ACHN (cell line): ENCODE results near the gene OR51B5.
"Not testable (repeated sequence)": the region's sequence is repeated elsewhere in the genome, so short reads cannot be mapped to it uniquely, and the experiment has no call there.

Source experiments
- DNase-seq: peaks from one replicate; pipeline ENCODE4 v3.0.0-alpha.2; 2015
- in situ Hi-C: cut with HindIII; loops from 2 replicates; pipeline ENCODE4 v1.10.0; 2017; ENCODE audit warnings: low sequenced_read_pairs, low pct_ligation_motif_present, low pct_unique_long_range_greater_than_20kb

Gene OR51B5

DNA sequence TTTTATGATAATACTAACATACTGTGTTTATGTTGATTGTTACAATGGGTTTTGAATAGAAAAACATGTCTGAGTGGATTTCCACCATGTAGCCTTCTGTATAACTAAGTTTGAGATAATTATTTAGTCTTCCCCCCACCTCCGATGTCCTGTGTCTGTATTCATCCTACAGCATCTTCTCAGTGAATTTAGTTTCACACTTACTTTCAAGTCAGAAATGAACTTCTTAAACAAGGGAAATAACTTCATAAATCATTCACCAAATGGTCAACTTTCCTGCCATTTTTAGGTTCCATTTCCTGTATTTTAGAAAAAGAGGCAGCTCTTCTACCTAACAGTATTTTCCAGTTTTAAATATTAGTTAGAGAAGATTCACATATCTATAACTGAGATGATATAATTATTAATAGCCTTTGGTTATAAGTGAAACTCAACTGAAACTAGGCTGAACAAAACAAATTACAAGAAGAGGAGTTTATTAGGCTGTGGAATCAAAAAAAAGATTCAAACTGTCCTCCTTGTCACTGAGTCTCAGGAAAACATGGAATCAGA, 3.5 kb downstream of the OR51B5 start:
- no peak for DNase-seq
- in situ Hi-C loops, result no loop called here

DNA sequence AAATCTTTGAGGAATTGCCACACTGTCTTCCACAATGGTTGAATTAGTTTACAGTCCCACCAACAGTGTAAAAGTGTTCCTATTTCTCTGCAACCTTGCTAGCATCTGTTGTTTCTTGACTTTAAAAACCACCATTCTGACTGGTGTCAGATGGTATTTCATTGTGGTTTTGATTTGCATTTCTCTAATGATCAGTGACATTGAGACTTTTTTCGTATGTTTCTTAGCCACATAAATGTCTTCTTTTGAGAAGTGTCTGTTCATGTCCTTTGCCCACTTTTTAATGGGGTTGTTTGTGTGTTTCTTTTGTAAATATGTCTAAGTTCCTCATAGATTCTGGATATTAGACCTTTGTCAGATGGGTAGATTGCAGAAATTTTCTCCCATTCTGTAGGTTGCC, 6.1 kb downstream of the OR51B5 start:
- DNase-seq, in situ Hi-C loops: not testable (repeated sequence)

DNA sequence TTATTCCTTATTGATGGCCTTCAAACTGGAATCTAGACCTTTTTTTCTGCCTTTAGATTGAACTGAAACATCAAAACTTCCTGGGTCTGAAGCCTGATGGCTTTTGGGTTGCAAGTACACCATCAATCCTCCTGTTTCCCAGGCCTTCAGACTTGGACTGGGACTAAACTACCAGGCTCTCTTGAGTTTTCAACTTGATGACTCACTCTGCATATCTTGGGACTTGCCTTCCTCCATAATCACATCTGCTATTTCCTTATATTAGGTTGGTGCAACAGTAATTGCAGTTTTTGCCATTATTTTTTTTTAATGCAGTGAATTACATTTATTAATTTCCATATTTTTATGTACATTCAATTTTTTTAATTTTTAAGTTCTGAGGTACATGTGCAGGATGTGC, 7.0 kb downstream of the OR51B5 start:
- no peak for DNase-seq
- in situ Hi-C loops, result no loop called here

DNA sequence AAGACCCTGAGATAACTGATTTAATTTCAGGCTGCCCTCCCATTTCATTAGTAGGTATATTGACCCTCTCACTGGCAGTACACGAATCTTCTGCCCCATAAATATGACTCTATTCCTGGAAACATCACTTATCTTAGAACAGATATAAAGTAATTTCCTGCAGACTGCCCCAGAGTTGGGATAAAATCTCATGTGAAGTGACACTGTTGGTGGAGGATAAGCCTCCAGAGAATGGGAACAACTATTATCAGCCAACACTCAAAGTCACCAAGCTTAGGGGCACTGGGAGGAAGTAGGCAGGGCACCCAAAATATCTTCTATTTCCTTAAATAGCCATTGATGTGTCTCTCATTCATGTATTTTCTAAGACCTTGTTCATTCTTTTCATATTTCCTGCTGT, 8.2 kb downstream of the OR51B5 start:
- no peak for DNase-seq
- in situ Hi-C loops, result no loop called here

DNA sequence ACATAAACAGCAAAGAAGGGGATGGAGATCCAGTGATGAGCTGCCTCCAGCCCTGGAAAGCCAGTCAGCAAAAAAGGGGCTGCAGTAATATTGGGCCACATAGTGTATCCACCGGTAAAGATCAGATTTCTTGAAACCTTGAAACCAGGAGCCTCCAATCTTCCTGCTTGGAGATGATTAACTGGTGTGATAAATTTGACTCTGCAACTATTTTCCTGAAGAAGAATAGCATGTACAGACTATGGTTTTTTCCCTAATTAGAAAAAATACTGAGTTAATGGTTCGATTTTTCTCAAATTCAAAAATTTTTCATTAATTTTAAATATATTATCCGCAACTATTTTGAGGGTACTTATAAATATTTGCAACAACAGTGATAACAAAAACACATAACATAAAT, 19.1 kb downstream of the OR51B5 start, which contains the start of gene OR51B2:
Gene OR51B2, minus strand, starts transcription at position 101 of the 400 bp plus-strand sequence. Its CDS starts 0 bp downstream, at position 101.
- in situ Hi-C loops, result no loop called here
- no peak for DNase-seq

DNA sequence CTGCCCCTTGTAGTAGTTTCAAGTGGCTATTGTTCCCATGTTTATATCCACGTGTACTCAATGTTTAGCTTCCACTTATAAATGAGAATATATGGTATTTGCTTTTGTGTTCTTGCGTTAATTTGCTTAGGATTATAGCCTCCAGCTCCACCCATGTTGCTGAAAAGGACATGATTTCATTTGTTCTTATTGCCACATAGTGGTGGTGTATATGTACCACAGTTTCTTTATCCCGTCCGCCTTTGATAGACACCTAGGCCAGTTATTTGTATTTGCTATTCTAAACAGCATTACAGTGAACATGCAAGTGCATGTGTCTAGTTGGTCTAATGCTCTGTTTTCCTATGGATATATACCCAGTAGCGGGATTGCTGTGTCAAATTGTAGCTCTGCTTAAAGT, 26.0 kb downstream of the OR51B5 start:
- DNase-seq, result no peak
- in situ Hi-C loops, result no loop called here

DNA sequence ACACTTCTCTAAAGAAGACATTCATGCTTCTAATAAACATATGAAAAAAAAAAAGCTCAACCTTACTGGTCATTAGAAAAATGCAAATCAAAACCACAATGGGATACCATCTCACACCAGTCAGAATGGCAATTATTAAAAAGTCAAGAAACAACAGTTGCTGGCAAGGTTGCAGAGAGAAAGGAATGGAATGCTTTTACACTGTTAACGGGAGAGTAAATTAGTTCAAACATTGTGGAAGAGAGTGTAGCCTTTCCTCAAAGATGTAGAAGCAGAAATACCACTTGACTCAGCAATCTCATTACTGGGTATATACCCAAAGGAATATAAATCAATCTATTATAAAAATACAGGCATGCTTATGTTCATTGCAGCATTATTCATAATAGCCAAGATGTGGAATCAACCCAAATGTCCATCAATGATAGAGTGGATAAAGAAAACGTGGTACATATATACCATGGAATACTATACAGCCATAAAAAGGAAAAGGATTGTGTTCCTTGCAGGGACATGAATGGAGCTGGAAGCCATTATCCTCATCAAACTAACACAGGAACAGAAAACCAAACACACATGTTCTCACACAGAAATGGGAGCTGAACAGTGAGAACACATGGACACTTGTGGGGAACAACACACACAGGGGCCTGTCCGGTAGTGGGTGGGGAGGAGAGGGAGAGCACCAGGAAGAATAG, 29.8 kb downstream of the OR51B5 start:
- DNase-seq, in situ Hi-C loops: not testable (repeated sequence)

DNA sequence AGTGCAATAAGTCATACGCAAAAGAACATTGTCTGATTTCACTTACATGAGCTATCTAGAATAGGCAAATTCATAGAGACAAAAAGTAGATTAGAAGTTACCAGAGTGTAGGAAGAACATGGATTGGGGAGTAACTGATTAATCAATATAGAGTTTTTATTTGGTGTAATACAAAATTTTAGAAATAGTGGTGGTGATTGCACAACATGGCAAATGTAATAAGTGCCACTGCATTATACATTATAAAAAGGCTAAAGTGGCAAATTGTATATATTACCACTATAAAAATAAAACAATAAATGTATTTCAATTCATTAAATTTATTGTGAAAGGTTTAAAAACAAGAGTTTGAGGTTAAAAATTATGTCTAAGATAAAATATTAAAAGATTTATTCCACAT, 32.9 kb downstream of the OR51B5 start:
- in situ Hi-C loops, result no loop called here
- DNase-seq, result no peak

DNA sequence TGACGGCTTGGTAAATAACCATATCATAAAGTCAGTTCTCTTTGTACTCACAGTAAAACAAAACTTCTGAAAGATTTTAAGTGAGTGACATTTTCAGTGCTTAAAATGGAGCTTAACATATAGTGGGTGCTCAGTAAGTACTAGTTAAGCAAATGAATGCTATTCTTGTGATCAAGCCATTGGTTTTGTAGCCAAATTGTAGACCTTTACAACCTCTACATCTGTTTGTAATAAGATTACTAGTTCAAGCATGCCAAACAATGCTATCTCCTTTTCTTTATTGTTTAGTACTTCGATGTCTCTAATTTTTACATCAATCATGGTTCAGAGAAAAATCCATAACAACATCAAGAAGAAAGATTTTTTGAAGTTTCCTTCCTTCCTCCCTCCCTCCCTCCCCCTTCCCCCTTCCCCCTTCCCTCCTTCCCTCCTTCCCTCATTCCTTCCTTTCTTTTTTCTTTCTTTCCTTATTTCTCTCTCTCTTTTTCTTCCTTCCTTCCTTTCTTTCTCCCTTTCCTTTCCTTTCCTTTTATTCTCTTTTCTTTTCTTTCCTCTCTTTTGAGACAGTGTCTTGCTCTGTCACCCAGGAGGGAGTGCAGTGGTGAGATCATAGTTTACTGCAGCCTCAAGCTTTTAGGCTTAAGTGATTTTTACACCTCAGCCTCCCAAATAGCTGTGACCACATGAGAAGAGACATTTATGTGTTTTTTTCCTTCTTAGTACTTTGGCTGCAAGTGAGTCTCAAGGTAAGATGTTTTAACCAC, 35.9 kb downstream of the OR51B5 start:
- DNase-seq, result no peak
- in situ Hi-C loops, result no loop called here

DNA sequence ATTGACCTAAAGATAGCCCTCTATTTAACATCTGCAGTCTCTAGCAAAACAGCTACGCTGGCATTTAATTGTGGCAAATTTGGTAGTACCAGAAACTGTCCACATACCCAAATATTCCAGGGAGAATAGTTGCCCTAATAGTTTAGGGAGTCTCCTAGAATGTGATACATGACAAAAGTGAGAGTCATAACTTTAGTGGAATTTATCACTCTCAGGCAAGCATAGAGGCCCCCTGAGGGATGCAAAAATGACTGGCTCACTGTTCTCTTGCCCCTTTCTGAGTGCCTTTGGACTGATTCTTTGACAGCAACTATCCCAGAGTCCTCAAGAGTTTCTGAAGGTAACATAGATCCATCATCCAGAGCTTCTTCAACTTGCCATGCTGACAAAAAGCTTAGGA, 39.3 kb downstream of the OR51B5 start:
- in situ Hi-C loops, result no loop called here
- DNase-seq, result no peak

DNA sequence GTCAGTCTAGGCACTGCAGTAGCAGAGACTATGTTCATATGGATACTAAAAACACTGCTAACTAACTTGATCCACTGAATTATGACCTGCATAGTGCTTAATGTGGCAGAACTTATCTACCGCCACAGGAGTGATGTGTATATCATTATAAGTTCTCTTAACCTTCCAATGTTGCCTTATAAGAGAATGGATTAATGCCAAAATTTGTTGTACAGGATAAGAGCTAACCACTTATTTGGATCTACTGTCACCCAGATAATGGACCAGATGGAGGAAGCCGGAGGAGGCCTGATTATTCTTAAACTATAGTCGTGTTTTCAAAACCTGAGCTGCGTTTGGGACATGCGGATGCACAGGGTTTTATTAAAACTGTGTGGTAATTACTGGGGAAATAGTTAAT, 39.7 kb downstream of the OR51B5 start:
- no peak for DNase-seq
- in situ Hi-C loops, result no loop called here

DNA sequence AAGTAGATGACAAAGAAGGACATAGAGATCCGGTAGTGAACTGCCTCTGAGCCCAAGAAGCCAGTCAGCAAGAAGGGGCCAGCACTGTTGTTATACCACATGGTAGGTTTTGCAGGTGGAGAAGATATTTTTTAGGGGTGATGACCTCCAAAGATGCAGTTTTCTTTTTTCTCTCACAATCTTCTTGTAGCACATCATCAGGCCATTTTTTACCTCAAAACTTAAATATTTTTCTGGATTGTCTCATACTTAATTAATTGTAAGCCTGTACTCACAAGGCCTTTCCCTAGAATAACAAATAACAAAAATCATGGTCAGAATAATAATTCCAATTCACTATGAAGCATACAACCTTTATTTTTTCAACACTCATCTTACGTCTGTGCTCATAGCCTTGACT, 41.5 kb downstream of the OR51B5 start, which contains the start of gene OR51B4:
Gene OR51B4, minus strand, starts transcription at position 101 of the 400 bp plus-strand sequence. Its CDS starts 0 bp downstream, at position 101.
- DNase-seq, result no peak
- in situ Hi-C loops, result no loop called here

DNA sequence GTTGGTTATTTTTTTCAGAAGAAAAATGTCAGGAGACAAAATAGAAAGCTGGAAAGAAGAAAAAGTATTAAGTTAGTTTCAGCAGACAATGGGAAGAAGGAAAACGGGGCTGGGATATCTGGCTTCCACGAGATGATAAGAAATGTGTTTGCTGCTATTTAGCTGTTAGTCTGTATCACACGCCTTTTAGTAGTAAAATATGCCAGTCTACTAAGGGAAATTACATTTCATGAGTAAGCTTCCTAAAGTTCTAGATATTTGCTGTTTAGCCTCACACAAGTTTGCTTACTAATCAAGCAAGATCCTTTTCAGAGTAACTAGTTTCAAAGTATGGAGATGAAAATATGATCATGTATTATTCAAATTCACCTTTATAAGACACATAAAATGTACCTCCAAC, 43.1 kb downstream of the OR51B5 start:
- in situ Hi-C loops, result no loop called here
- no peak for DNase-seq

DNA sequence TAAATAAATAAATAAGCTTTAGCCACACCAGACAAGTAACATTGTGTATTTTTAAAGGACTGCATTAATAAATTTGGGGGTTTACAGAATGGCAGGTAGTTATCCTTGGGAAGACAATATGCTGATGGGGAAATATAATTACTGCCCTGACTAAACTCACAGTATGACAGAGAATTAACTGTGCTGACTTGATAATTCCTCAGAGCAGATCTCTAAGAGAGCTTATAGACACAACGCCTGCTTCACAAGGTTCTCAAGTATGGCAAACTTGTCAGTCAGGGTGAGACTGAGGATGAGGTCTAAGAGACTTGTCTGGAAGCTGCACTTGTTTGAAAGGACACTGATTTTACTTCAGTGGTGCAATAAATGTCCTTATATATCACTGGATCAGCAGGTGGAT, 44.9 kb downstream of the OR51B5 start:
- no peak for DNase-seq
- in situ Hi-C loops, result no loop called here

DNA sequence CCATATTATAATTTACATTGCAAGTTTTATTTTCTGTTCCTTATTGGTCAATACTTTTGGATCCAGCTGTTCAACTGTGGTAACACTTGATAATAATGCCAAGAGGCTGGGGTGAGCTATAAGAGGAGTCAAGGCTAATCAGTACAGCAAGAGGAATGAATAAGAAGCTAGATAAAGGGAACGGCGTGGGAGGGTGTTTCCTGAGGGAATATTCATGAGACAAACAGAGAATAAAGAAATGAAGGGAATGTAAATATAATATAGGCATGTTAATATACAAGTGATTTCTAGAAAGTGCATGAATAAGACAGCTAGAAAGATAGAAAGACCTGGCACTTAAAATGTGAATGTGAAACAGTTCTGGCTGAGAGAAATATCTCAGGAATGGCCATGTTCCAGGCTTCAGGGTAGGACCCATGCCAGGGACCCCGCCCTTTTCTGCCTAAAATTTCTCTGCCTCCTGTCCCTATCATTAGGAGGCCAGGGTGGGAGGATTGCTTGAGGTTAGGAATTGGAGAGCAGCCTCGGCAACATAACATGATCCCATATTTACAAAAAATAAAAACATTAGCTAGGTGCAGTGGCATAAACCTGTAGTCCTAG, 45.5 kb downstream of the OR51B5 start:
- no peak for DNase-seq
- in situ Hi-C loops, result no loop called here

DNA sequence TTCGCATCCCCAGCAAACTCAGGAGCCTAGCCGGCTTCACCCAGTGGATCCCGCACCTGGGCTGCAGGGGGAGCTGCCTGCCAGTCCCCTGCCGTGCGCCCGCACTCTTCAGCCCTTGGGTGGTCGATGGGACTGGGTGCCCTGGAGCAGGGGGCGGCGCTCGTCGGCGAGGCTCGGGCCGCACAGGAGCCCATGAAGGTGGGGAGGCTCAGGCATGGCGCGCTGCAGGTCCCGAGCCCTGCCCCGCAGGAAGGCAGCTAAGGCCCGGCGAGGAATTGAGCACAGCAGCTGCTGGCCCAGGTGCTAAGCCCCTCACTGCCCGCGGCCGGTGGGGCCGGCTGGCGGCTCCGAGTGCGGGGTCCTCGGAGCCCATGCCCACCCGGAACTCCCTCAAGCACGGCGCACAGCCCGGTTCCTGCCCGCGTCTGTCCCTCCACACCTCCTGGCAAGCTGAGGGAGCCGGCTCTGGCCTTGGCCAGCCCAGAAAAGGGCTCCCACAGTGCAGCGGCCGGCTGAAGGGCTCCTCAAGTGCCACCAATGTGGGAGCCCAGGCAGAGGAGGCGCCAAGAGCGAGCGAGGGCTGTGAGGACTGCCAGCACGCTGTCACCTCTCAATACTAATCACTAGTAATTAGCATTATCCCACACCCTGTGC, 48.9 kb downstream of the OR51B5 start:
- in situ Hi-C loops, DNase-seq: not testable (repeated sequence)

DNA sequence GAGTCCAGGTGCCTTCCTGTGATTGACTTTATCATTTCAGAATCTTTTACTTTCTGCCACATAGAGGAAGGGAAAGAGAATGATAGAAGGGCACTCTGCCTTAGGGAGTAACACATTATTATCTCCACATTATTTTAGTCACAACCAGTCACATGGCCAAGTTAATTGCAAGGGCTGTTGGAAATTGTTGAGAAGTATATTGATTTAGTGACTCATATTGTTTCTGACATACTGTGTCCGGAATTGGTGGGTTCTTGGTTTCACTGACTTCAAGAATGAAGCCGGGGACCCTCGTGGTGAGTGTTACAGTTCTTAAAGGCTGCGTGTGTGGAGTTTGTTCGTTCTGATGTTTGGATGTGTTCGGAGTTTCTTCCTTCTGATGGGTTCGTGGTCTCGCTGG, 50.3 kb downstream of the OR51B5 start:
- DNase-seq, result no peak
- in situ Hi-C loops, result no loop called here
